Thoracic aorta (tissue), 2 donors: ENCODE data around the gene KRT3. TPM values are rescaled to one million over a fixed set of nuclear protein-coding genes. Genes with fewer than 3 reads are reported as not detected.

Source experiments
- ATAC-seq: fragments of 150-250 bp; one replicate; pipeline ENCODE4 v1.8.0; 2017; ENCODE audit warnings: low read depth; ENCODE audit not compliant: insufficient number of reproducible peaks, low FRiP score
- DNase-seq: peaks from one replicate; pipeline ENCODE4 v3.0.0-alpha.2; 2020; ENCODE audit warnings: low spot score
- H3K27ac ChIP-seq, 2 donors: fragments of 200-600 bp; sonication (generic); 1 replicate in 1 of 2; 2 replicates in 1 of 2; pipeline ENCODE4 v1.5.1; 2016; ENCODE audit warnings: mild to moderate bottlenecking in 2 of 2, moderate library complexity in 2 of 2
- H3K27me3 ChIP-seq: fragments of 200-600 bp; sonication (generic); replicated peaks from 2 replicates; pipeline ENCODE4 v1.6.0; 2016; ENCODE audit warnings: mild to moderate bottlenecking; ENCODE audit not compliant: insufficient read depth
- H3K36me3 ChIP-seq: fragments of 200-600 bp; sonication (generic); one replicate; pipeline ENCODE4 v1.5.1; 2016
- H3K4me1 ChIP-seq, 2 donors: fragments of 200-600 bp; sonication (generic); 1 replicate in 1 of 2; 2 replicates in 1 of 2; pipeline versions ENCODE4 v1.5.1 to v1.6.0; 2016; ENCODE audit warnings: low read depth in 2 of 2, mild to moderate bottlenecking in 1 of 2; ENCODE audit not compliant: control insufficient read depth in 1 of 2
- H3K4me3 ChIP-seq: fragments of 200-600 bp; sonication (generic); 2 replicates; pipeline ENCODE4 v1.5.1; 2016; ENCODE audit warnings: mild to moderate bottlenecking
- H3K9me3 ChIP-seq: fragments of 200-600 bp; sonication (generic); 2 replicates; pipeline ENCODE4 v1.5.1; 2016
- total RNA-seq, 2 donors: library from RNA; depleted of rRNA; stranded (reverse); fragments of >200 nt; gene quantifications; one replicate each; pipeline versions ENCODE4 v1.1.0 to v1.2.3, GENCODE V29; 2016
- TF ChIP-seq, protein P1 (sequence below): fragments of 200-600 bp; sonication (generic); IDR thresholded peaks from one replicate; pipeline ENCODE4 v1.5.1; 2019; ENCODE audit warnings: antibody characterized with exemption

Gene KRT3
- total RNA-seq, 2 donors from 2014 or later, result not detected

DNA sequence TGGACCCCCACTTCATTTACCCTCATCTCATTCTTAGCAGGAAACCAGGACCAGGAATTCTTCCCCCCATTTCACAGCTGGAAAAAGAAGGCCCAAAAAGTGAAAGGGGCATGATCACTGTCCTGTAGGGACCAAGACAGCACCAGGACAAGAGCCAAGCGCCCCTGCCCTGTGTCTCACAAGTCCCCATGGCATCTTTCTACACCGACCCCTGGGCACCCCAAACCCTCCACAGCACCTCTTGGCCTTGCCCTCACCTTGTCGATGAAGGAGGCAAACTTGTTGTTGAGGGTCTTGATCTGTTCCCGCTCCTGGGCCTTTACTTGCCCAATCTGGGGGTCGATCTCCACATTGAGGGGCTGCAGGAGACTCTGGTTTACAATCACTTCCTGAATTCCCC is 19.5 kb downstream of the KRT3 start:
- TF ChIP-seq, protein P1, sequence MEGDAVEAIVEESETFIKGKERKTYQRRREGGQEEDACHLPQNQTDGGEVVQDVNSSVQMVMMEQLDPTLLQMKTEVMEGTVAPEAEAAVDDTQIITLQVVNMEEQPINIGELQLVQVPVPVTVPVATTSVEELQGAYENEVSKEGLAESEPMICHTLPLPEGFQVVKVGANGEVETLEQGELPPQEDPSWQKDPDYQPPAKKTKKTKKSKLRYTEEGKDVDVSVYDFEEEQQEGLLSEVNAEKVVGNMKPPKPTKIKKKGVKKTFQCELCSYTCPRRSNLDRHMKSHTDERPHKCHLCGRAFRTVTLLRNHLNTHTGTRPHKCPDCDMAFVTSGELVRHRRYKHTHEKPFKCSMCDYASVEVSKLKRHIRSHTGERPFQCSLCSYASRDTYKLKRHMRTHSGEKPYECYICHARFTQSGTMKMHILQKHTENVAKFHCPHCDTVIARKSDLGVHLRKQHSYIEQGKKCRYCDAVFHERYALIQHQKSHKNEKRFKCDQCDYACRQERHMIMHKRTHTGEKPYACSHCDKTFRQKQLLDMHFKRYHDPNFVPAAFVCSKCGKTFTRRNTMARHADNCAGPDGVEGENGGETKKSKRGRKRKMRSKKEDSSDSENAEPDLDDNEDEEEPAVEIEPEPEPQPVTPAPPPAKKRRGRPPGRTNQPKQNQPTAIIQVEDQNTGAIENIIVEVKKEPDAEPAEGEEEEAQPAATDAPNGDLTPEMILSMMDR, result no peak
- H3K9me3 ChIP-seq, result no peaks in the 10 kb centered on the region

DNA sequence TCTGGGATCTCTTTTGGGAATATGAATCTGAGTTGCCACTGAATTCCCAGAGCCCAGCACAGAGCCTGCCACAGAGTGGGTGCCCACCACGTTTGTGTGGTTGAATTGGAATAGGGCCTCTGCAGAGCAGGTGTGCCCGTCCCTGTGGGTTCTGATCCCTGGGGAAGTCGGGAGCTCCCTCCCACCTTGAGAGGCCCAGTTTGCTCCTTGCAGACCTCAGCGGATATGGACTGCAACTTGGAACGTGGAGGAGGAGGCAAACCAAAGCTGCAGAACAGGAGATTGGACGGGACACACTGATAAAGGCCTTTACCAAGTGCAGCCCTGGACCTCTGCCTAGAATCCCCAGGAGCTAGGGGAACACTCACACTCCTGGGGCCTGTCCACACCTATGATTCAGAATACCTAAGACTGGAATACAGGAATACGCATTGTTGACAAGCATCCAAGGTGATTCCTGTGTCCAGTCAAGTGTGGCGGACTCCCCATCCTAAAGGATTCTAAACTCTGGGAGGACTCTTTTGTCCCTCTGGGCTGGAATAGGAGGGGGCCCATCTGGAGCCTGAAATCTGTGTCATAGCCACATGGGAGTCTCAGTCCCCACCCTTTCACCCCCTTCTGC is 21.2 kb downstream of the KRT3 start:
- ATAC-seq (no peak), DNase-seq (no peak)
- Histone ChIP-seq H3K4me1 (no peaks in the 10 kb centered on the region), H3K4me3 (no peak overlapping the region), H3K36me3 (no peaks in the 10 kb centered on the region), H3K9me3 (no peaks in the 10 kb centered on the region), H3K27me3 (no peaks in the 10 kb centered on the region), H3K27ac (no peak overlapping the region)
- TF ChIP-seq, protein P1, result no peak

More for the DNA sequence above, 19.5 kb downstream of the KRT3 start:
- Histone ChIP-seq H3K4me3 (no peak overlapping the region), H3K36me3 (no peaks in the 10 kb centered on the region), H3K4me1 (no peaks in the 10 kb centered on the region), H3K27ac (no peak overlapping the region), H3K27me3 (no peaks in the 10 kb centered on the region)
- ATAC-seq (no peak), DNase-seq (no peak)

DNA sequence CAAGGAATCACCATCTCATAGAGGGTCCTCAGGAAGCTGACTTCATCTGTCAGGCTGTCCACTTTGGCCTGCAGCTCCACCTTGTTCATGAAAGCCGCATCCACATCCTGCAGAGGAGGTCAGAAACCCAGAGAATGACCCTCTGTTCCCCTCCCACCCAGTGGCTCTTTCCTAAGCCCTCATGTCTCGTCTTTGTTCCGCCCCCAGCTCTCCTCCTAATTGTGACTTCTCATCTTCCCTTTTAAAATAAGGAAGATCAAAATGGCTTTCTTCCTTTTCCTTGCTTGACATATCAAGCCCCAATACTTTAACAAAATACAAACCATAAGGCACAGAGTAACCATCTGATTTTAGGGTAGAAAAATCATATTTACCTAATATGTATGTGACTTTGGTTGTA is 23.1 kb downstream of the KRT3 start:
- TF ChIP-seq, protein P1, result no peak
- Histone ChIP-seq H3K27me3 (no peaks in the 10 kb centered on the region), H3K4me3 (no peak overlapping the region), H3K36me3 (no peaks in the 10 kb centered on the region), H3K4me1 (no peaks in the 10 kb centered on the region), H3K27ac (no peak overlapping the region), H3K9me3 (no peaks in the 10 kb centered on the region)
- ATAC-seq, result no peak
- DNase-seq, result no peak

GRCh38 chr12:52772188-52772587 is 23.7 kb downstream of the KRT3 start:
- Histone ChIP-seq H3K4me3 (no peak overlapping the region), H3K4me1 (no peaks in the 10 kb centered on the region), H3K27ac (no peak overlapping the region), H3K36me3 (no peaks in the 10 kb centered on the region), H3K9me3 (no peaks in the 10 kb centered on the region), H3K27me3 (no peaks in the 10 kb centered on the region)
- ATAC-seq (no peak), DNase-seq (no peak)
- TF ChIP-seq, protein P1, result no peak

- TF ChIP-seq, protein P1, result no peak
- H3K27ac ChIP-seq, result no peak overlapping the region
- no peaks in the 10 kb centered on the region for H3K4me1 ChIP-seq
- H3K36me3 ChIP-seq, result no peaks in the 10 kb centered on the region
- H3K4me3 ChIP-seq, result no peak overlapping the region
- no peaks in the 10 kb centered on the region for H3K9me3 ChIP-seq
- DNase-seq, result no peak
- ATAC-seq, result no peak
- H3K27me3 ChIP-seq, result no peaks in the 10 kb centered on the region
These were observed 24.4 kb downstream of the KRT3 start for GRCh38 chr12:52771505-52771904.
